Testis (tissue), 3 donors: Measurements from ENCODE around the gene LAMB2. TPM values are rescaled to one million over a fixed set of nuclear protein-coding genes. Genes with fewer than 3 reads are reported as not detected.

ENCODE experiments used
- DNase-seq: peaks from one replicate; pipeline ENCODE4 v3.0.0-alpha.2; 2019
- H3K27ac ChIP-seq, 2 donors: fragments of 200-600 bp; sonication (generic); one replicate each; pipeline ENCODE4 v1.5.1; 2019
- H3K27me3 ChIP-seq: fragments of 200-600 bp; sonication (generic); one replicate; pipeline ENCODE4 v1.5.1; 2019
- H3K36me3 ChIP-seq: fragments of 200-600 bp; sonication (generic); one replicate; pipeline ENCODE4 v1.5.1; 2017; ENCODE audit warnings: low read depth; ENCODE audit errors: missing control alignments
- H3K4me1 ChIP-seq: fragments of 200-600 bp; sonication (generic); one replicate; pipeline ENCODE4 v1.5.1; 2019
- H3K4me3 ChIP-seq, 2 donors: fragments of 200-600 bp; sonication (generic); one replicate each; pipeline ENCODE4 v1.5.1; 2017 to 2019
- H3K9me3 ChIP-seq: fragments of 200-600 bp; sonication (generic); one replicate; pipeline ENCODE4 v1.5.1; 2017
- POLR2A ChIP-seq: fragments of 450-650 bp; IDR thresholded peaks from one replicate; pipeline ENCODE4 v1.6.1; 2017; ENCODE audit warnings: antibody characterized with exemption, mild to moderate bottlenecking, moderate library complexity
- WGBS, 2 donors: methylation state at CpG; one replicate each; pipeline ENCODE4 v1.1.5; 2018; 5-methylcytosine and 5-hydroxymethylcytosine counted together
- intact Hi-C: fragments of 100-400 bp; cut with DNase I; formaldehyde crosslinking; loops from one replicate; pipeline ENCODE4 v1.15.1; 2023; ENCODE audit warnings: low total_unique reads
- polyA plus RNA-seq: library from polyadenylated mRNA; stranded (reverse); fragments of 350-450 nt; fragmentation: Illumina TruSeq; extraction: RNeasy Lipid Tissue Mini Kit (QIAGEN cat#74804); gene quantifications from one replicate; pipeline ENCODE4 v1.2.3, GENCODE V29; 2014; ENCODE audit warnings: low read depth, low replicate concordance; ENCODE audit not compliant: insufficient read depth
- total RNA-seq, 2 donors: library from RNA; depleted of rRNA; stranded (reverse); fragments of >200 nt; gene quantifications; one replicate each; pipeline ENCODE4 v1.2.3, GENCODE V29; 2016
- TF ChIP-seq, protein P1 (sequence below), 3 experiments: fragments of 450-650 bp in 2 of 3; fragments of 200-600 bp in 1 of 3; sonication (generic) in 1 of 3; IDR thresholded peaks; one replicate each; pipeline ENCODE4 v1.5.1; 2016 to 2019; ENCODE audit warnings: antibody characterized with exemption in 3 of 3, mild to moderate bottlenecking in 2 of 3, moderate library complexity in 1 of 3

LAMB2 gene
- total and polyA plus RNA-seq, 3 donors from 2014 or later = 276 to 503 (median 336) TPM

DNA sequence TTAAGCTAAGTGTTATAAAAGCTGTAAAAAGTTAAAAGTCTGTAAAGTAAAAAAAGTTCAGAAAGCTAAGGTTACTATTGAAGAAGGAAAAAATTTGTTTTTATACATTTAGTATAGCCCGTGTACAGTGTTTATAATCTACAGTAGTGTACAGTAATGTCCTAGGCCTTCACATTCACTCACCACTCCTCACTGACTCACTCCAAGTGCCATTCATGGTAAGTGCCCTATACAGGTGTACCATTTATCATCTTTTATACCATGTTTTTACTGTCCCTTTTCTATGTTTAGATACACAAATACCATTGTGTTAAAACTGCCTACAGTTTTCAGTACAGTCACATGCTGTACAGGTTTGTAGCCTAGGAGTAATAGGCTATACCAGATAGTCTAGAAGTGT is 24.4 kb upstream of the LAMB2 start:
- WGBS, 2 donors = 76 to 86% methylated on average over 1 of the region's 1 CpG
- no peaks in the 10 kb centered on the region for H3K9me3 ChIP-seq

GRCh38 chr3:49153349-49153912 is 20.6 kb upstream of the LAMB2 start:
- Histone ChIP-seq H3K4me1 (no peaks in the 10 kb centered on the region), H3K4me3 (no peak overlapping the region), H3K27ac (no peak overlapping the region), H3K9me3 (no peaks in the 10 kb centered on the region), H3K27me3 (no peaks in the 10 kb centered on the region), H3K36me3 (no peaks in the 10 kb centered on the region)
- WGBS, 2 donors = 85 to 93% methylated on average over 3 of the region's 3 CpGs
- no peak for DNase-seq
- intact Hi-C loops = no loop called here
- TF ChIP-seq, protein P1, sequence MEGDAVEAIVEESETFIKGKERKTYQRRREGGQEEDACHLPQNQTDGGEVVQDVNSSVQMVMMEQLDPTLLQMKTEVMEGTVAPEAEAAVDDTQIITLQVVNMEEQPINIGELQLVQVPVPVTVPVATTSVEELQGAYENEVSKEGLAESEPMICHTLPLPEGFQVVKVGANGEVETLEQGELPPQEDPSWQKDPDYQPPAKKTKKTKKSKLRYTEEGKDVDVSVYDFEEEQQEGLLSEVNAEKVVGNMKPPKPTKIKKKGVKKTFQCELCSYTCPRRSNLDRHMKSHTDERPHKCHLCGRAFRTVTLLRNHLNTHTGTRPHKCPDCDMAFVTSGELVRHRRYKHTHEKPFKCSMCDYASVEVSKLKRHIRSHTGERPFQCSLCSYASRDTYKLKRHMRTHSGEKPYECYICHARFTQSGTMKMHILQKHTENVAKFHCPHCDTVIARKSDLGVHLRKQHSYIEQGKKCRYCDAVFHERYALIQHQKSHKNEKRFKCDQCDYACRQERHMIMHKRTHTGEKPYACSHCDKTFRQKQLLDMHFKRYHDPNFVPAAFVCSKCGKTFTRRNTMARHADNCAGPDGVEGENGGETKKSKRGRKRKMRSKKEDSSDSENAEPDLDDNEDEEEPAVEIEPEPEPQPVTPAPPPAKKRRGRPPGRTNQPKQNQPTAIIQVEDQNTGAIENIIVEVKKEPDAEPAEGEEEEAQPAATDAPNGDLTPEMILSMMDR (IDR thresholded peaks at IDR 0.05) = no peak
- no peak for TF ChIP-seq POLR2A

More for the DNA sequence above, 24.4 kb upstream of the LAMB2 start:
- Histone ChIP-seq H3K27ac (no peak overlapping the region), H3K4me1 (no peaks in the 10 kb centered on the region), H3K27me3 (no peaks in the 10 kb centered on the region), H3K4me3 (no peak overlapping the region), H3K36me3 (no peaks in the 10 kb centered on the region)
- intact Hi-C loops = no loop called here
- DNase-seq = no peak
- TF ChIP-seq POLR2A = no peak
- TF ChIP-seq, protein P1 (IDR thresholded peaks at IDR 0.05) = no peak

GRCh38 chr3:49151610-49152009 is 18.8 kb upstream of the LAMB2 start:
- intact Hi-C loops = no loop called here
- H3K36me3 ChIP-seq = no peaks in the 10 kb centered on the region
- H3K4me1 ChIP-seq = no peaks in the 10 kb centered on the region
- WGBS, 2 donors = 93 to 97% methylated on average over 2 of the region's 2 CpGs
- TF ChIP-seq POLR2A = no peak
- TF ChIP-seq, protein P1 (IDR thresholded peaks at IDR 0.05) = no peak
- no peak for DNase-seq
- no peaks in the 10 kb centered on the region for H3K9me3 ChIP-seq
- H3K27me3 ChIP-seq = no peaks in the 10 kb centered on the region
- H3K27ac ChIP-seq = no peak overlapping the region
- no peak overlapping the region for H3K4me3 ChIP-seq

DNA sequence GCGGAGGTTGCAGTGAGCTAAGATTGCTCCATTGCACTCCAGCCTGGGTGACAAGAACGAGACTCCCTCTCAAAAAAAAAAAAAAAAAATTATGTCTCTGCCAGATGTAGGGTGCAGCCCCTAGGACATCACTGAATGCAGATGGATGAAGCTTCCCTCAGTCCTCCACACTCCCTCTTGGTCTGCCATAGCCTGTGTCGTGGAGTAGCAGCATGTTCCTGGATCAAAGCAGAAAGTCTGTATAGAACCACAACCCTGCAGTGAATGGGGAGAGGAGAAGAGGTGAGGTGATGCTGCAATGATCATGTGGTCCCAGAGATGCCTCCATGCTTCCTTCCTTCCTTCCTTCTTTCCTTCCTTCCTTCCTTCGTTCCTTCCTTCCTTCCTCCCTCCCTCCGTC is 15.3 kb upstream of the LAMB2 start:
- H3K4me3 ChIP-seq = no peak overlapping the region
- H3K36me3 ChIP-seq = no peaks in the 10 kb centered on the region
- intact Hi-C loops = no loop called here
- no peak for TF ChIP-seq POLR2A
- TF ChIP-seq, protein P1 (IDR thresholded peaks at IDR 0.05) = no peak
- no peaks in the 10 kb centered on the region for H3K9me3 ChIP-seq
- no peak overlapping the region for H3K27ac ChIP-seq
- DNase-seq = no peak
- H3K4me1 ChIP-seq = no peaks in the 10 kb centered on the region
- WGBS, 2 donors = 81 to 83% methylated on average over 5 of the region's 5 CpGs
- H3K27me3 ChIP-seq = no peaks in the 10 kb centered on the region

DNA sequence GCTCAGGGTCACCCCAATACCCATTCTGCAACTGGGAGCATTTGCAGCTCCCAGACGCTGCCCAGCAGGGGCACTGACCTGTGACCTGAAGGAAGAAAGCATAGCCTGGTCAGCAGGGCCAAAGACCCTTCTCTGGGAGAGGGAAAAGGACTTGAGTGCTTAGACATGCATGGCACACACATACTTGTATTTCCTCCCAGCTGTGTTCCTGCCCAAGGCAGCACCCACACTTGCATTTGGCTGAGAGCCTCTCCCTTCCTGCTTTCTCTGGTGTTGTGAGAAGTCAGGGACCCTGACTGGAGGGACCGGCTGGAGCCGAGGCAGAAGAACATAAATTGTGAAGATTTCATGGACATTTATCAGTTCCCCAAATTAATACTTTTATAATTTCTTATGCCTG is 7.2 kb upstream of the LAMB2 start:
- Histone ChIP-seq H3K4me3 (no peak overlapping the region), H3K36me3 (no peaks in the 10 kb centered on the region), H3K9me3 (no peaks in the 10 kb centered on the region), H3K27me3 (no peaks in the 10 kb centered on the region), H3K27ac (no peak overlapping the region), H3K4me1 (peaks cover under 1% of the 10 kb centered on the region)
- no peak for DNase-seq
- 63 to 67% methylated on average over 3 of the region's 3 CpGs for WGBS, 2 donors
- no peak for TF ChIP-seq POLR2A
- TF ChIP-seq, protein P1 (IDR thresholded peaks at IDR 0.05) = no peak
- intact Hi-C loops = no loop called here
